Gastrocnemius medialis (tissue), 4 donors: ENCODE data around the gene PLSCR3. TPM values are rescaled to one million over a fixed set of nuclear protein-coding genes. Genes with fewer than 3 reads are reported as not detected.

Source experiments
- ATAC-seq, 2 donors: fragments of 150-250 bp; one replicate each; pipeline ENCODE4 v1.9.1; 2016
- DNase-seq, 2 donors: peaks; one replicate each; pipeline ENCODE4 v3.0.0-alpha.2; 2019
- H3K27ac ChIP-seq, 4 donors: fragments of 200-600 bp; sonication (generic); 1 replicate in 1 of 4; 2 replicates in 3 of 4; pipeline ENCODE4 v1.5.1; 2016 to 2018; ENCODE audit warnings: mild to moderate bottlenecking in 2 of 4, moderate library complexity in 1 of 4
- H3K27me3 ChIP-seq, 3 donors: fragments of 200-600 bp; sonication (generic) in 2 of 3; 1 replicate in 1 of 3; 2 replicates in 2 of 3; pipeline versions ENCODE4 v1.5.1 to v1.6.0; 2016 to 2019; ENCODE audit warnings: mild to moderate bottlenecking in 1 of 3, moderate library complexity in 1 of 3
- H3K36me3 ChIP-seq, 2 donors: fragments of 200-600 bp; sonication (generic) in 1 of 2; one replicate each; pipeline ENCODE4 v1.5.1; 2017 to 2018
- H3K4me1 ChIP-seq, 2 donors: fragments of 200-600 bp; sonication (generic) in 1 of 2; one replicate each; pipeline ENCODE4 v1.5.1; 2016 to 2017; ENCODE audit warnings: mild to moderate bottlenecking in 2 of 2
- H3K4me3 ChIP-seq, 4 donors: fragments of 200-600 bp; sonication (generic) in 3 of 4; 1 replicate in 1 of 4; 2 replicates in 3 of 4; pipeline ENCODE4 v1.5.1; 2016 to 2019; ENCODE audit warnings: mild to moderate bottlenecking in 2 of 4
- H3K9me3 ChIP-seq, 3 donors: fragments of 200-600 bp; sonication (generic) in 2 of 3; 1 replicate in 1 of 3; 2 replicates in 2 of 3; pipeline ENCODE4 v1.5.1; 2016 to 2019
- CTCF ChIP-seq, 5 experiments: fragments of 450-650 bp in 3 of 5; fragments of 200-600 bp in 2 of 5; sonication (generic) in 2 of 5; IDR thresholded peaks in 4 of 5; conservative IDR thresholded peaks in 1 of 5; 1 replicate in 4 of 5; 2 replicates in 1 of 5; pipeline ENCODE4 v1.5.1; 2016 to 2019; ENCODE audit warnings: antibody characterized with exemption in 5 of 5, mild to moderate bottlenecking in 3 of 5, moderate library complexity in 3 of 5
- POLR2A ChIP-seq, 2 donors: fragments of 450-650 bp; IDR thresholded peaks; one replicate each; pipeline ENCODE4 v1.6.1; 2017; ENCODE audit warnings: antibody characterized with exemption in 2 of 2, mild to moderate bottlenecking in 2 of 2, moderate library complexity in 2 of 2
- in situ Hi-C, 4 donors: fragments of 200-750 bp; cut with MboI; loops; one replicate each; pipeline versions ENCODE4 v1.15.0 to v1.8.0; 2017; ENCODE audit warnings: low sequenced_read_pairs in 4 of 4
- intact Hi-C: fragments of 100-400 bp; cut with DNase I; formaldehyde crosslinking; loops from one replicate; pipeline ENCODE4 v1.15.1; 2023; ENCODE audit warnings: low total_unique reads
- total RNA-seq, 4 donors: library from RNA; depleted of rRNA; stranded (reverse); fragments of >200 nt; gene quantifications; one replicate each; pipeline versions ENCODE4 v1.1.0 to v1.2.3, GENCODE V29; 2016

The PLSCR3 gene
- total RNA-seq, 4 donors from 2014 or later, result 8.9 to 20.3 (median 14.4) TPM

DNA sequence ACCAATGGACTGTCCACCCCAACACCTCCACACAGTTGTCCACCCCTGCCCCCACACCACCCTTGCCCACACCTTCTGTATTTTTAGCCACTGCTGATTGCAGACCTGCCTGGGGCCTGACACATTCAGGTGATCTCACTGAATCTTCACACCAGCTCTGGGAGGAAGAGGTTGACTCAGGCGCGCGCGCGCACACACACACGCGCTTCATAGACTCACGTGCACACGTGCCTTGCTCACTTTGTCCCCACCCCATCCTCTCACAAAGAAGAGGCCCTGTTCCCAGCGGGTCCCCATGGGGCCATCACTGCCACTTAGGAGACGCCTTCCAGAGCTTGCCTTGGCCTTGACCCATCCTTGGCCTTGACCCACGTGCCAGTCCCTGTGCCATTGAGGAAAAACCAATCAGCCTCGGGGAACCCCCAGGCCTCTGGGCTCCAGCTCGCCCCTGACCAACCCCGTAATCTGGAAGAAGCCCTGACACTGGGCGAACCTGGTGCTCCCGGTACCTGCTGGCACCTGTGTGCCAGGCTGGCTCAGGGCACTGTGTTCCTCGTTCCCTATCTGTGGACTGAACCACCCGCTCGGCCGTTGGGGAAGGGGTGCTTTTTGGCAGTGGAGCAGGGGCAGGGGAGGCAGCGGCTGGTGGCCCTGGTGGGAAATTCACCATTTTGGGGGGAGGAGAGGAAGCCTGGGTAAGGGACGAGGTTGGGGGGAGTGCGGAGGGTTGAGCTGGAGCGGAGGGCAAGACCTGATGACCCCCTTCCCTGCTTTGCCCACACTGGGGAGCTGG, 16.5 kb upstream of the PLSCR3 start:
- Histone ChIP-seq H3K27me3 (no peaks in the 10 kb centered on the region), H3K4me3 (no peak overlapping the region), H3K9me3 (no peaks in the 10 kb centered on the region), H3K36me3 (no peaks in the 10 kb centered on the region), H3K4me1 (peaks cover 0 to 3% of the 10 kb centered on the region in 2 donors), H3K27ac (no peak overlapping the region)
- intact Hi-C loops, result no loop called here
- in situ Hi-C loops, result no loop called here
- DNase-seq, result no peak
- ATAC-seq, result no peak
- TF ChIP-seq POLR2A (IDR thresholded peaks at IDR 0.05) (no peak), CTCF (IDR thresholded peaks at IDR 0.05 in 4 of 5, conservative IDR thresholded peaks at IDR 0.05 in 1 of 5) (no peak)

DNA sequence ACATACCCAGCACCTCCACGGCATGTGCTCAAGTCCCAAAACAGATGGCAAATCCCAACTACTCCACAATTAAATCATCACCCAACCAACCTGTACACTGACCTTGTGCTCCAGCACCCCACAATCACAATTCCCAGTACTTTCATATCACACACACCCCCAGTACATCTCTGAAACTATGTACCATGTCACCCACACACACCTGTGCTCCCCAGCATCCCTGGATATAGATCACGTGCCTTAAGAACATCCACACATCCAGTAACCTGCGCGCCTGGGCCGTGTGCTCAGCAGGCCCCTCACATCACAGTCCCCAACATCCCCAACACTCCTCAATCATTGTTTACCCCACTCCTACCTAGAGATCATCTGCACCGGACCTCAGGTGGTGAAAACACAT, 15.4 kb upstream of the PLSCR3 start:
- H3K9me3 ChIP-seq, result no peaks in the 10 kb centered on the region
- in situ Hi-C loops (no loop called here), intact Hi-C loops (loop anchor here (10.0 kb wide), 1 partner anchor 275 kb away; the partner anchor contains the start of genes TP53 and WRAP53)
- H3K4me1 ChIP-seq, result peaks cover 3 to 9% of the 10 kb centered on the region in 2 donors
- no peak for TF ChIP-seq POLR2A (IDR thresholded peaks at IDR 0.05)
- no peak for TF ChIP-seq CTCF (IDR thresholded peaks at IDR 0.05 in 4 of 5, conservative IDR thresholded peaks at IDR 0.05 in 1 of 5)
- no peak for DNase-seq
- H3K27ac ChIP-seq, result no peak overlapping the region
- ATAC-seq, result no peak
- no peaks in the 10 kb centered on the region for H3K27me3 ChIP-seq
- H3K36me3 ChIP-seq, result no peaks in the 10 kb centered on the region
- H3K4me3 ChIP-seq, result no peak overlapping the region

- in situ Hi-C loops, result no loop called here
- Histone ChIP-seq H3K36me3 (no peaks in the 10 kb centered on the region), H3K4me1 (peaks cover 3 to 9% of the 10 kb centered on the region in 2 donors), H3K27me3 (no peaks in the 10 kb centered on the region), H3K27ac (no peak overlapping the region), H3K9me3 (no peaks in the 10 kb centered on the region), H3K4me3 (no peak overlapping the region)
- no peak for ATAC-seq
- no peak for DNase-seq
- TF ChIP-seq POLR2A (IDR thresholded peaks at IDR 0.05) (no peak), CTCF (IDR thresholded peaks at IDR 0.05 in 4 of 5, conservative IDR thresholded peaks at IDR 0.05 in 1 of 5) (no peak)
- intact Hi-C loops, result loop anchor here (10.0 kb wide), 1 partner anchor 276 kb away; the partner anchor contains the start of genes TP53 and WRAP53
Observed at GRCh38 chr17:7408863-7409262, 14.5 kb upstream of the PLSCR3 start.

DNA sequence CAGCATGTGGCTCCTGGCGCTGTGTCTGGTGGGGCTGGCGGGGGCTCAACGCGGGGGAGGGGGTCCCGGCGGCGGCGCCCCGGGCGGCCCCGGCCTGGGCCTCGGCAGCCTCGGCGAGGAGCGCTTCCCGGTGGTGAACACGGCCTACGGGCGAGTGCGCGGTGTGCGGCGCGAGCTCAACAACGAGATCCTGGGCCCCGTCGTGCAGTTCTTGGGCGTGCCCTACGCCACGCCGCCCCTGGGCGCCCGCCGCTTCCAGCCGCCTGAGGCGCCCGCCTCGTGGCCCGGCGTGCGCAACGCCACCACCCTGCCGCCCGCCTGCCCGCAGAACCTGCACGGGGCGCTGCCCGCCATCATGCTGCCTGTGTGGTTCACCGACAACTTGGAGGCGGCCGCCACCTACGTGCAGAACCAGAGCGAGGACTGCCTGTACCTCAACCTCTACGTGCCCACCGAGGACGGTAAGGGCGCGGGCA, 14.0 kb upstream of the PLSCR3 start:
- Histone ChIP-seq H3K27ac (no peak overlapping the region), H3K4me3 (no peak overlapping the region), H3K27me3 (no peaks in the 10 kb centered on the region), H3K36me3 (no peaks in the 10 kb centered on the region), H3K9me3 (no peaks in the 10 kb centered on the region), H3K4me1 (peaks cover 3 to 9% of the 10 kb centered on the region in 2 donors)
- ATAC-seq, result no peak
- intact Hi-C loops (loop anchor here (10.0 kb wide), 1 partner anchor 277 kb away; the partner anchor contains the start of genes TP53 and WRAP53), in situ Hi-C loops (no loop called here)
- TF ChIP-seq POLR2A (IDR thresholded peaks at IDR 0.05) (no peak), CTCF (IDR thresholded peaks at IDR 0.05 in 4 of 5, conservative IDR thresholded peaks at IDR 0.05 in 1 of 5) (no peak)
- DNase-seq, result no peak
